Mesendoderm (in vitro differentiated cells): Measurements from ENCODE around the gene USP22.

ENCODE experiments used
- DNase-seq: peaks from one replicate; pipeline ENCODE4 v3.0.0; 2013
- H2AK5ac ChIP-seq: 2 replicates; pipeline ENCODE4 v1.6.1; 2013; ENCODE audit warnings: low read length, inconsistent platforms
- H2BK120ac ChIP-seq: 2 replicates; pipeline ENCODE4 v1.6.1; 2013; ENCODE audit warnings: low read depth, mild to moderate bottlenecking, low read length, moderate library complexity, mixed read lengths
- H2BK15ac ChIP-seq: replicated peaks from 2 replicates; pipeline ENCODE4 v1.6.1; 2013; ENCODE audit warnings: low read depth, mild to moderate bottlenecking, moderate library complexity
- H2BK5ac ChIP-seq: 2 replicates; pipeline ENCODE4 v1.6.1; 2013; ENCODE audit warnings: low read length, inconsistent platforms
- H3K18ac ChIP-seq: 2 replicates; pipeline ENCODE4 v1.6.1; 2013; ENCODE audit warnings: mild to moderate bottlenecking, low read length, mixed read lengths
- H3K23ac ChIP-seq: one replicate; pipeline ENCODE4 v1.6.1; 2013; ENCODE audit warnings: low read length
- H3K27ac ChIP-seq: 2 replicates; pipeline ENCODE4 v1.5.1; 2013; ENCODE audit warnings: low read depth, mild to moderate bottlenecking, inconsistent platforms, low read length, moderate library complexity
- H3K27me3 ChIP-seq: 2 replicates; pipeline ENCODE4 v1.6.1; 2013; ENCODE audit warnings: low read length, control low read depth, mild to moderate bottlenecking, inconsistent platforms; ENCODE audit not compliant: insufficient read depth, poor library complexity
- H3K36me3 ChIP-seq: 2 replicates; pipeline ENCODE4 v1.6.1; 2013; ENCODE audit warnings: low read length, inconsistent platforms; ENCODE audit not compliant: control insufficient read depth, insufficient read depth
- H3K4ac ChIP-seq: one replicate; pipeline ENCODE4 v1.6.1; 2013; ENCODE audit warnings: low read depth, mild to moderate bottlenecking, low read length, moderate library complexity
- H3K4me1 ChIP-seq: 2 replicates; pipeline ENCODE4 v1.6.1; 2013; ENCODE audit warnings: low read depth, low read length, inconsistent platforms; ENCODE audit not compliant: control insufficient read depth
- H3K4me2 ChIP-seq: 2 replicates; pipeline ENCODE4 v1.6.1; 2013; ENCODE audit warnings: low read length
- H3K4me3 ChIP-seq: 2 replicates; pipeline ENCODE4 v1.5.1; 2013; ENCODE audit warnings: mild to moderate bottlenecking, low read length
- H3K56ac ChIP-seq: one replicate; pipeline ENCODE4 v1.6.1; 2013; ENCODE audit warnings: low read length
- H3K79me1 ChIP-seq: 2 replicates; pipeline ENCODE4 v1.6.1; 2013; ENCODE audit warnings: low read length, inconsistent platforms
- H3K79me2 ChIP-seq: 2 replicates; pipeline ENCODE4 v1.6.1; 2013; ENCODE audit warnings: mild to moderate bottlenecking, low read length; ENCODE audit not compliant: control insufficient read depth, insufficient read depth
- H3K9ac ChIP-seq: 2 replicates; pipeline ENCODE4 v1.6.1; 2013; ENCODE audit warnings: low read length, inconsistent platforms
- H4K5ac ChIP-seq: one replicate; pipeline ENCODE4 v1.6.1; 2013; ENCODE audit warnings: low read length
- H4K8ac ChIP-seq: one replicate; pipeline ENCODE4 v1.6.1; 2013; ENCODE audit warnings: low read depth, mild to moderate bottlenecking, control low read depth, low read length, moderate library complexity
- WGBS: extraction: QIAGEN DNeasy Blood & Tissue Kit; methylation state at CpG from one replicate; pipeline ENCODE4 v1.1.7; 2013; ENCODE audit warnings: low lambda C conversion rate, missing lambda C conversion rate; ENCODE audit not compliant: insufficient coverage; ENCODE audit errors: extremely low coverage; 5-methylcytosine and 5-hydroxymethylcytosine counted together

The USP22 gene

DNA sequence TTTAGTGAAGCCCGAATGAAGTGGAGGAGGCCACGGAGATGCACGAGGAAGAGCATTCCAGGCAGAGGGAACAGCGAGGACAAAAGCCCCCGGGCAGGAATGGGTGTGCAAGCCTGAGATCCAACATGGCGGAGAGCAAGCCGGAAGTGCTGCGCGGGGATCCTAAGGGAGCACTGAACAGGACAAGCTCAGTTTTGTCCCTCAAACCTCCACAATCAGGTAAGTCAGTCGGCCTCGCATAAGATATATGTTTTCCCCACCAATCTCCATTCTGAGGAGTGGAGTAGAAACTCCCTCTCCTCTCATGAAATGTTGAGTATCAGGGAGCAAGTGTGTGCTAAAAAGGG is 32.9 kb upstream of the USP22 start:
- no peaks in the 10 kb centered on the region for H3K36me3 ChIP-seq
- no peaks in the 10 kb centered on the region for H3K27me3 ChIP-seq
- no peak overlapping the region for H3K56ac ChIP-seq
- no peaks in the 10 kb centered on the region for H3K79me2 ChIP-seq
- no peak overlapping the region for H3K27ac ChIP-seq
- no peak for DNase-seq
- H3K79me1 ChIP-seq: no peaks in the 10 kb centered on the region
- no peak overlapping the region for H3K23ac ChIP-seq
- H2BK15ac ChIP-seq: no peak overlapping the region
- H4K5ac ChIP-seq: no peak overlapping the region
- no peak overlapping the region for H4K8ac ChIP-seq
- H2BK120ac ChIP-seq: no peak overlapping the region
- H2AK5ac ChIP-seq: no peak overlapping the region
- WGBS: no CpG with 5 or more reads among the region's 11 CpGs
- no peak overlapping the region for H3K18ac ChIP-seq
- no peaks in the 10 kb centered on the region for H3K4me1 ChIP-seq
- no peak overlapping the region for H2BK5ac ChIP-seq
- H3K4ac ChIP-seq: no peak overlapping the region
- H3K4me2 ChIP-seq: no peak overlapping the region
- no peak overlapping the region for H3K9ac ChIP-seq
- no peak overlapping the region for H3K4me3 ChIP-seq

DNA sequence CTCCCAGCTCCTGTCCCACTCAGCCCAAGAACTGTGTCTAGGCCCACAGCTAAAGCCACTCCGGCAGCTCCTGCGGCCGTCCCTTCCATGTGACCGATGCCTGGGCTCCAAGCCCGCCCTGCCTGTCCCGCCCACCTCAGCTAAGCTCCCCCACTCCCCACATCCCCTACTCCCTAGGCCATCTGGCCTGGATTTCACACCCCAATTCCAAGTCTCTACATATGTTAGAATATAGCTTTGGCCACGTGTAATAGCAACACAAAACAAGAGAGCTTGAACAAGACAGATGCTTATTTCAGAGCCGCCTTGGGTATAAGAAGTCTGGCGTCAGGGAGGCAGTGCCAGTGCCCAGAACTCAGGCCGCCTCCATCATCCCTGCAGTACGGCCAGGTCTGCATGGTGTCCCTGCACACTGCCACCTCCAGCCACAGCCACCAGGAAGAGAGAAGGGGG is 30.0 kb upstream of the USP22 start:
- H3K36me3 ChIP-seq: no peaks in the 10 kb centered on the region
- H3K4ac ChIP-seq: no peak overlapping the region
- no peak overlapping the region for H3K4me2 ChIP-seq
- no peak overlapping the region for H3K56ac ChIP-seq
- no peak overlapping the region for H2BK120ac ChIP-seq
- H3K9ac ChIP-seq: no peak overlapping the region
- H3K18ac ChIP-seq: no peak overlapping the region
- H3K23ac ChIP-seq: no peak overlapping the region
- DNase-seq: no peak
- no peaks in the 10 kb centered on the region for H3K79me2 ChIP-seq
- H3K79me1 ChIP-seq: no peaks in the 10 kb centered on the region
- no peak overlapping the region for H4K8ac ChIP-seq
- H3K4me1 ChIP-seq: no peaks in the 10 kb centered on the region
- no peak overlapping the region for H3K4me3 ChIP-seq
- no peaks in the 10 kb centered on the region for H3K27me3 ChIP-seq
- H3K27ac ChIP-seq: no peak overlapping the region
- H2BK5ac ChIP-seq: no peak overlapping the region
- no peak overlapping the region for H2AK5ac ChIP-seq
- H2BK15ac ChIP-seq: no peak overlapping the region
- H4K5ac ChIP-seq: no peak overlapping the region
- WGBS: no CpG with 5 or more reads among the region's 11 CpGs

DNA sequence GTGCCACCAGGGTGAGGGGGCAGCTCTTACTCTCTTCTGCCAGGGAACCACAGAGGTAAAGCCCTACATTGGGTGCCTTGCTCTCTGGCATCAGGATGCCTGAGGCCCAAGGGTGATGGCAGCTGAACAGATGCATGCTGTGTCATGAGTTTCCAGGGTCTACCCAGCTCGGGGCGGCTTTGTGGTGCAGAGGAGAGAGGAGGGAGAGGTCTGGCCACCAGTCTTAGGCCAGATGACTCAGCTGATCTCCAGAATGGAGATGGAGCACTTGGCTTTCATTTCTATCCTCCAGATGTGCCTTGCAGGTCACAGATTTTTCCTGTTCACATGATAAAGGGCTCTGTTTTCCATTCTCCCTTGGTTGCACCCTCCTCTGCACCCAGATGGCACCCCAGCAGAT is 23.6 kb upstream of the USP22 start:
- H3K56ac ChIP-seq: no peak overlapping the region

DNA sequence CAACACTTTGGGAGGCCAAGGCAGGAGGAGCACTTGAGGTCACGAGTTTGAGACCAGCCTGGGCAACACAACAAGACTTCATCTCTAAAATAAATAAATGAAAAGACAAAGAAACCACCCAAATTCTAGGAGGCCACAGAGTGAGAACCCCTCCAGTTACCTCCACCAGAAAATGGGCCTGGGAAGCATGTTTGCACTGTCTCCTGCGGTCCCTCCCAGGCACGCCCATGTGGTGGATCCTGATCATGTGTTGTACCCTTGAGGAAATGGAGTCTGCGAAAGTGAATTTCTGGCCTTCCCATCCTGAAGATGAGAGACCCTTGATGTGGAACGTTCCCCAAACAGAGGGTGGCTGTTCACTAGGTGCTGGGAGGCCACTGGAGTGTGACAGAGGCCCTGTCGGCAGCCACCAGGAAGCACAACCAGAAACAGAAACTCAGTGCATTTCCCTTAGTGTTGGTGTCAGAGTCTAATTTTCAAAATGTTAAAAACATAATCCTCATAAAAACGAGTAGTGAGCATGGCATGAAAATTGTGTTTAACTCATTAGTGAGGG is 19.2 kb upstream of the USP22 start:
- H3K79me2 ChIP-seq: no peaks in the 10 kb centered on the region
- no peak overlapping the region for H3K4me2 ChIP-seq
- no peak overlapping the region for H2BK15ac ChIP-seq
- H3K9ac ChIP-seq: no peak overlapping the region
- no peak overlapping the region for H3K18ac ChIP-seq
- no peak overlapping the region for H3K27ac ChIP-seq
- no peak overlapping the region for H2BK5ac ChIP-seq
- no peaks in the 10 kb centered on the region for H3K27me3 ChIP-seq
- WGBS: no CpG with 5 or more reads among the region's 7 CpGs
- H3K4me1 ChIP-seq: no peaks in the 10 kb centered on the region
- H3K56ac ChIP-seq: no peak overlapping the region
- no peak overlapping the region for H3K4me3 ChIP-seq
- H3K23ac ChIP-seq: no peak overlapping the region
- H2BK120ac ChIP-seq: no peak overlapping the region
- no peaks in the 10 kb centered on the region for H3K79me1 ChIP-seq
- H2AK5ac ChIP-seq: no peak overlapping the region
- no peak overlapping the region for H4K5ac ChIP-seq
- H4K8ac ChIP-seq: no peak overlapping the region
- DNase-seq: no peak
- H3K4ac ChIP-seq: no peak overlapping the region
- no peaks in the 10 kb centered on the region for H3K36me3 ChIP-seq

More for the DNA sequence above, 23.6 kb upstream of the USP22 start:
- H3K4me2 ChIP-seq: no peak overlapping the region
- no peak overlapping the region for H2BK5ac ChIP-seq
- no peaks in the 10 kb centered on the region for H3K27me3 ChIP-seq
- no peak overlapping the region for H2BK120ac ChIP-seq
- H4K8ac ChIP-seq: no peak overlapping the region
- DNase-seq: no peak
- H2AK5ac ChIP-seq: no peak overlapping the region
- H3K36me3 ChIP-seq: no peaks in the 10 kb centered on the region
- H4K5ac ChIP-seq: no peak overlapping the region
- H3K18ac ChIP-seq: no peak overlapping the region
- H3K79me1 ChIP-seq: no peaks in the 10 kb centered on the region
- H3K4me1 ChIP-seq: no peaks in the 10 kb centered on the region
- H3K27ac ChIP-seq: no peak overlapping the region
- no peak overlapping the region for H3K4me3 ChIP-seq
- no peak overlapping the region for H3K4ac ChIP-seq
- no peak overlapping the region for H3K9ac ChIP-seq
- no peak overlapping the region for H2BK15ac ChIP-seq
- no peak overlapping the region for H3K23ac ChIP-seq
- no peaks in the 10 kb centered on the region for H3K79me2 ChIP-seq
- WGBS: no CpG with 5 or more reads among the region's 2 CpGs

DNA sequence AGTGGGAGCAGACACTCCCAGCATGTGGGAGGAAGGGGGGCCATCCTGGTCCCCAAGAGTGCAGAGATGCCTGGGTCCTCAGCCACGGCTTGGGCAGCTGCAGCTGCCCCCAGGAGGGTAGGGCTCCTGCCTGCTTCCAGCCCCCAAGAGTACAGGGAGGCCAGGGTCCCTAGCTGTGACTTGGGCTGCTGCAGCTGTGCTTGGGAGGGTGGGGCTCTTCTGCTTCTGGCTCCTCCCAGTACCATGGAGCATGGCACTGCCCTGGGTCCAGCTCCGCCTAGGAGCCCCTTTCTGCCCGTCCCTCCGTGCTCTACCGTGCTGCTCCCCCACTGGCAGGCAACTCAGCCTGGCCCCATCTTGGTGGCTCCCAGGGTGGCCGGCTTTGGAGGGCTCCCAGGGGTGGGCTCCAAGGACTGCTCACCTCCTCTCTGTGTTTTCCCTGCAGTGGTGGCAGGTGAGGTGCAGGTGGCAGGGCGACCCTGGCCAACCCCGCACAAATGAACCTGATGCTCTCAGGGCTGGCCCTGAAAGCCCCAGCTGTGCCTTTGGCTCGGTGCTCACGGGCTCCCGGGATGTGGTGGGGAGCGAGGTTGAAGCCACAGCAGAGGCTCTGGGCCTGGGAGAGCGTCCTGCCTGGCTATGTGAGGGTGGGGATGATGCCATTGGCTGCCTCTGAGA is 18.5 kb upstream of the USP22 start:
- H3K56ac ChIP-seq: no peak overlapping the region
- H3K4me3 ChIP-seq: no peak overlapping the region
- no peaks in the 10 kb centered on the region for H3K36me3 ChIP-seq
- no peak overlapping the region for H3K27ac ChIP-seq
- no peak for DNase-seq
- no peaks in the 10 kb centered on the region for H3K79me1 ChIP-seq
- no peak overlapping the region for H2BK120ac ChIP-seq
- H3K4me1 ChIP-seq: no peaks in the 10 kb centered on the region
- no peak overlapping the region for H2BK15ac ChIP-seq
- no peak overlapping the region for H4K8ac ChIP-seq
- H3K23ac ChIP-seq: no peak overlapping the region
- no peak overlapping the region for H2BK5ac ChIP-seq
- no CpG with 5 or more reads among the region's 13 CpGs for WGBS
- H4K5ac ChIP-seq: no peak overlapping the region
- no peak overlapping the region for H2AK5ac ChIP-seq
- no peak overlapping the region for H3K18ac ChIP-seq
- no peak overlapping the region for H3K4ac ChIP-seq
- no peak overlapping the region for H3K4me2 ChIP-seq
- no peak overlapping the region for H3K9ac ChIP-seq
- H3K27me3 ChIP-seq: no peaks in the 10 kb centered on the region
- no peaks in the 10 kb centered on the region for H3K79me2 ChIP-seq

DNA sequence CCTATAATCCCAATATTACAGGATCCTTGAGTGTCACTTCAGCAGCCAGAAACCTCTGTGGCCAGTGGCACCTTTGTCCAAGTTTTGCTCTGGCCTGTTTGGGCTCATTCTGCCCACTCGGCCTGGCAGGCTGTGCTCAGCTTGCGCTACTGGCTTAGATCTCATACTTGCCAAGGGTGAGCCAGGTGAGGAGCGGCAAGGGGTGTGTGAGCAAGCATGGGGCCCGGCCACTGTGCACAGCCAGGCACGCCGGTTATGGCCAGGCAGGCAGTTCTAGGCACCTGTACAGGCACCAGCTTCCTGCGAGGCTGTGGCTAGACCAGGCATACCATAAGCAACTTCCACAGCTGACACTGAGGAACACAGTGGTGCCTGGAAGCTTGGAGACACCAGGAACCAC is 16.9 kb upstream of the USP22 start:
- no peak overlapping the region for H2AK5ac ChIP-seq
- H3K4me2 ChIP-seq: no peak overlapping the region
- no peaks in the 10 kb centered on the region for H3K79me1 ChIP-seq
- no peak overlapping the region for H3K27ac ChIP-seq
- no peak overlapping the region for H4K8ac ChIP-seq
- no peaks in the 10 kb centered on the region for H3K36me3 ChIP-seq
- no peaks in the 10 kb centered on the region for H3K79me2 ChIP-seq
- H3K4ac ChIP-seq: no peak overlapping the region
- H2BK5ac ChIP-seq: no peak overlapping the region
- H3K9ac ChIP-seq: no peak overlapping the region
- H3K4me1 ChIP-seq: no peaks in the 10 kb centered on the region
- no peaks in the 10 kb centered on the region for H3K27me3 ChIP-seq
- no peak overlapping the region for H3K4me3 ChIP-seq
- no CpG with 5 or more reads among the region's 7 CpGs for WGBS
- H2BK15ac ChIP-seq: no peak overlapping the region
- H3K18ac ChIP-seq: no peak overlapping the region
- H2BK120ac ChIP-seq: no peak overlapping the region
- H3K23ac ChIP-seq: no peak overlapping the region
- no peak for DNase-seq
- H4K5ac ChIP-seq: no peak overlapping the region
- no peak overlapping the region for H3K56ac ChIP-seq
